ENCODE data around the gene ONECUT2. TPM values are rescaled to one million over a fixed set of nuclear protein-coding genes. Genes with fewer than 3 reads are reported as not detected.

Gene ONECUT2
- total and polyA plus RNA-seq, 4 donors: 1.8 to 5.7 (median 4.6) TPM

- Histone ChIP-seq H3K27ac (ENCODE audit: low read depth in 1 of 2, low read length in 2 of 2) (no peak overlapping the region), H3K9ac (ENCODE audit: low read depth in 1 of 2, low read length in 2 of 2) (no peak overlapping the region)
- 48% methylated on average over 3 of the region's 3 CpGs for WGBS
Observed at GRCh38 chr18:57469884-57470283, 34.7 kb downstream of the ONECUT2 start.

GRCh38 chr18:57475408-57475807 is 40.2 kb downstream of the ONECUT2 start:
- H3K4me3 ChIP-seq (ENCODE audit: low read depth in 1 of 3, low read length in 3 of 3): no peak overlapping the region
- no peaks in the 10 kb centered on the region for H3K4me1 ChIP-seq (ENCODE audit: control insufficient read depth in 4 of 4, insufficient read depth in 4 of 4, low read length in 3 of 4)
- no peak overlapping the region for H3K9ac ChIP-seq (ENCODE audit: low read depth in 1 of 2, low read length in 2 of 2)
- H3K9me3 ChIP-seq (ENCODE audit: control insufficient read depth in 4 of 4, low read length in 3 of 4): no peaks in the 10 kb centered on the region
- H3K27ac ChIP-seq (ENCODE audit: low read depth in 1 of 2, low read length in 2 of 2): no peak overlapping the region
- no peak for DNase-seq (ENCODE audit: low spot score)
- peaks cover 2 to 7% (median 7%) of the 10 kb centered on the region in 4 donors for H3K36me3 ChIP-seq (ENCODE audit: control insufficient read depth in 4 of 4, insufficient read depth in 3 of 4, low read depth in 1 of 4, low read length in 3 of 4)
- TF ChIP-seq HNF4A (conservative IDR thresholded peaks at IDR 0.05): no peak
- no peak for TF ChIP-seq HNF4G (IDR thresholded peaks at IDR 0.05)
- no peak for TF ChIP-seq RXRA (IDR thresholded peaks at IDR 0.05)
- TF ChIP-seq FOXA1 (IDR thresholded peaks at IDR 0.05): no peak
- no peak for TF ChIP-seq RAD21 (IDR thresholded peaks at IDR 0.05)
- no peak for TF ChIP-seq ZBTB33 (IDR thresholded peaks at IDR 0.05)
- TF ChIP-seq CTCF (IDR thresholded peaks at IDR 0.05; ENCODE audit: low read depth, low read length, missing input control): no peak
- TF ChIP-seq MAX (IDR thresholded peaks at IDR 0.05): no peak
- TF ChIP-seq ATF3 (IDR thresholded peaks at IDR 0.05): no peak
- TF ChIP-seq FOXA2 (IDR thresholded peaks at IDR 0.05): no peak
- no peak for TF ChIP-seq GABPA (IDR thresholded peaks at IDR 0.05 in 1 of 2, conservative IDR thresholded peaks at IDR 0.05 in 1 of 2)
- no peaks in the 10 kb centered on the region for H3K27me3 ChIP-seq (ENCODE audit: control insufficient read depth in 4 of 4, insufficient read depth in 4 of 4, low read length in 3 of 4)
- 94% methylated on average over 3 of the region's 3 CpGs for WGBS

More at GRCh38 chr18:57469884-57470283, 34.7 kb downstream of the ONECUT2 start:
- H3K4me1 ChIP-seq (ENCODE audit: control insufficient read depth in 4 of 4, insufficient read depth in 4 of 4, low read length in 3 of 4): peaks cover 12 to 15% (median 13%) of the 10 kb centered on the region in 4 donors
- DNase-seq (ENCODE audit: low spot score): no peak
- TF ChIP-seq HNF4G (IDR thresholded peaks at IDR 0.05): no peak
- TF ChIP-seq CTCF (IDR thresholded peaks at IDR 0.05; ENCODE audit: low read depth, low read length, missing input control): no peak
- no peak for TF ChIP-seq JUND (IDR thresholded peaks at IDR 0.05)
- no peak for TF ChIP-seq FOXA2 (IDR thresholded peaks at IDR 0.05)
- TF ChIP-seq RXRA (IDR thresholded peaks at IDR 0.05): no peak
- TF ChIP-seq TAF1 (conservative IDR thresholded peaks at IDR 0.05): no peak
- no peak for TF ChIP-seq GABPA (IDR thresholded peaks at IDR 0.05 in 1 of 2, conservative IDR thresholded peaks at IDR 0.05 in 1 of 2)
- TF ChIP-seq REST (IDR thresholded peaks at IDR 0.05): no peak
- H3K4me3 ChIP-seq (ENCODE audit: low read depth in 1 of 3, low read length in 3 of 3): no peak overlapping the region
- no peaks in the 10 kb centered on the region for H3K27me3 ChIP-seq (ENCODE audit: control insufficient read depth in 4 of 4, insufficient read depth in 4 of 4, low read length in 3 of 4)
- H3K9me3 ChIP-seq (ENCODE audit: control insufficient read depth in 4 of 4, low read length in 3 of 4): no peaks in the 10 kb centered on the region
- H3K36me3 ChIP-seq (ENCODE audit: control insufficient read depth in 4 of 4, insufficient read depth in 3 of 4, low read depth in 1 of 4, low read length in 3 of 4): no peaks in the 10 kb centered on the region
